MM.1S (cell line): Measurements from ENCODE around the gene HEATR5A.

ENCODE experiments used
- EZH2phosphoT487 ChIP-seq: fragments of 300-600 bp; sonication (generic); IDR thresholded peaks from 2 replicates; pipeline ENCODE4 v1.6.1; 2018; ENCODE audit warnings: antibody characterized with exemption, low read length
- TF ChIP-seq, protein P1 (sequence below): fragments of 300-600 bp; sonication (generic); IDR thresholded peaks from 2 replicates; pipeline ENCODE4 v1.5.1; 2016; ENCODE audit warnings: antibody characterized with exemption, low read length, mixed read lengths

DNA sequence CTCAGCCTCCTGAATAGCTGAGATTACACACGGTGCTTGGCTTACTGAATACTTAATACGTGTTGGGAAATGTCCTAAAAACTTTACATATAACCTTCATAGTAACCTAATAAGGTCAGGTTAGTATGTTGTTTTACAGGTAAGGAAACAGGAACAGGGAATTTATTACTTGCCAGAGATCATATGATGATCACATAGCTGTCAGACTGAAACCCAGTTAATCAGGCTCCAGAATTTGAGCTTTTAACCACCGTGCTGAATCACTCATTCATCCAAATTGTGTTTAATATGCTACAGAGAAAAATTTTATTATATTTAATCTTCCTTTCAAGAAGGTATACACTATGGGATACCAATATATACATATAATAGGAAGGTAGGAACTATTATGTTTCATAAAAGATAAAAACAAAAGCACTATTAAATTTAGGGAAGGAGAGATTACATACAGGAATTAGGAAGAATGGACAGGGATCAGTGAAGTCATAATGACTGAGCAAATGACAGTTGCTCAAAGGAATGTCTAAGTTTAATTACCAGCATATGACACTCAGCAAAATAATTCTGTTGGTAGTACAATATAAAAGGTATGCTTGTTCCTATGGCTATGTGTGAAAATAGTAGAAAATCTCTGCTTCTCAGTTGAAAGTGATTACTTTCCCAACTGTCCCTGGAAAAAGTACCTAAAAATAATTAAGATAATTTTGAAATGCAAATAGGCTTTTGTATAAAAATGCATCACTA lies 59.3 kb downstream of the HEATR5A start:
- TF ChIP-seq, protein P1, sequence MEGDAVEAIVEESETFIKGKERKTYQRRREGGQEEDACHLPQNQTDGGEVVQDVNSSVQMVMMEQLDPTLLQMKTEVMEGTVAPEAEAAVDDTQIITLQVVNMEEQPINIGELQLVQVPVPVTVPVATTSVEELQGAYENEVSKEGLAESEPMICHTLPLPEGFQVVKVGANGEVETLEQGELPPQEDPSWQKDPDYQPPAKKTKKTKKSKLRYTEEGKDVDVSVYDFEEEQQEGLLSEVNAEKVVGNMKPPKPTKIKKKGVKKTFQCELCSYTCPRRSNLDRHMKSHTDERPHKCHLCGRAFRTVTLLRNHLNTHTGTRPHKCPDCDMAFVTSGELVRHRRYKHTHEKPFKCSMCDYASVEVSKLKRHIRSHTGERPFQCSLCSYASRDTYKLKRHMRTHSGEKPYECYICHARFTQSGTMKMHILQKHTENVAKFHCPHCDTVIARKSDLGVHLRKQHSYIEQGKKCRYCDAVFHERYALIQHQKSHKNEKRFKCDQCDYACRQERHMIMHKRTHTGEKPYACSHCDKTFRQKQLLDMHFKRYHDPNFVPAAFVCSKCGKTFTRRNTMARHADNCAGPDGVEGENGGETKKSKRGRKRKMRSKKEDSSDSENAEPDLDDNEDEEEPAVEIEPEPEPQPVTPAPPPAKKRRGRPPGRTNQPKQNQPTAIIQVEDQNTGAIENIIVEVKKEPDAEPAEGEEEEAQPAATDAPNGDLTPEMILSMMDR, result no peak
- TF ChIP-seq EZH2phosphoT487, result no peak
